Stimulated activated naive B cell treated with anti-CD40 and anti-IgM and Interleukin-4, amounts not matched to agents 10 μg/mL and 1 μg/mL and 100 μg/mL, for 72 hours (primary cell): ENCODE measurements around the gene IGSF10.
"Not testable (repeated sequence)": the region's sequence is repeated elsewhere in the genome, so short reads cannot be mapped to it uniquely, and the experiment has no call there.

Experiments used
- ATAC-seq, 2 donors: fragments of 150-1000 bp; cut with Tn5 transposase; replicated peaks; 2 replicates each; pipeline ENCODE4 v1.10.0; 2021; ENCODE audit warnings: moderate library complexity in 1 of 2
- DNase-seq: peaks from one replicate; pipeline ENCODE4 v3.0.0; 2021
- H3K27ac Mint-ChIP-seq: one replicate; pipeline ENCODE4 v1.8.0; 2022; ENCODE audit warnings: mild to moderate bottlenecking, mixed read lengths
- H3K27me3 Mint-ChIP-seq, 2 donors: one replicate each; pipeline ENCODE4 v1.8.0; 2022; ENCODE audit warnings: mixed read lengths in 2 of 2
- H3K36me3 Mint-ChIP-seq, 2 donors: one replicate each; pipeline ENCODE4 v1.8.0; 2022; ENCODE audit warnings: mixed read lengths in 2 of 2, mild to moderate bottlenecking in 1 of 2
- H3K4me1 Mint-ChIP-seq, 2 donors: one replicate each; pipeline ENCODE4 v1.8.0; 2022; ENCODE audit warnings: mixed read lengths in 2 of 2, mild to moderate bottlenecking in 1 of 2
- H3K4me3 Mint-ChIP-seq, 2 donors: one replicate each; pipeline ENCODE4 v1.8.0; 2022; ENCODE audit warnings: mild to moderate bottlenecking in 2 of 2, mixed read lengths in 2 of 2, moderate library complexity in 1 of 2
- H3K9me3 Mint-ChIP-seq, 2 donors: one replicate each; pipeline ENCODE4 v1.8.0; 2022; ENCODE audit warnings: mixed read lengths in 2 of 2, mild to moderate bottlenecking in 1 of 2

The IGSF10 gene

DNA sequence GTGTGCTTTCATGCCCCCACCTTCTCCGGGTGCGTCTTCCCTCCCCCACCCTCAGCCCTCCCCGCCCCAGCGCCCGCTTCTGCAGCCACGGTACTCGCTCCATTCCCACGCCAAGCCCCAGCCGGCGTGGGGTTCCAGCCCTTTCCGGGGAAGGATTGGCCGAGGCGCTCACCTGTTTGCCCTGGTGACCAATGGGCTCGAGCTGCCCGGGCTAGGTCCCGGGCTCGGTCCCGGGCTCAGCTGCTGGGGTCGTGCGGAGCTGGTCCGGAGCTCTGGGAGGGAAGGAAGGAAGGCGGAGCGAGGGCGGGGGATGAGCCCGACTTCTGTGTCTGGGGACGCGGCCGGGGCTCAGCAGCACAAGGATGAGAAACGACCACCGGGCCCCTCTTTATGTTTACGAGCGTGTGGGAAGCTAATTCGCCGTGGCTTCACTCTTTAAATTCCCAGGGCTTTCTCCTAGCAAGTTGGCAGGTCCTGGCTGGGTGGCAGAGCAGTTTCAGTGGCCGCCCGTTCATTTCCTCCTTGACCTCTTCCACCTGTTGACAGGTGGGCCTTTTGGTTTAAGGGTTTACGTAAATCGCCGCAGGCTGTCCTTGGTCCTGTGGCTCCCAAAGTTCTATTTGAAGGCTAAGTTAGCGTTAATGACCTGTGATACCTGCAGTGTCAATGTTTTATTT is at the start of gene IGSF10:
IGSF10 (minus strand) TSS at position 288 of the 677 bp plus-strand sequence. CDS start 2,352 bp downstream, outside the sequence.
- no peak for DNase-seq
- H3K27me3 Mint-ChIP-seq: peaks cover 16 to 23% of the 10 kb centered on the region in 2 donors
- no peaks in the 10 kb centered on the region for H3K9me3 Mint-ChIP-seq
- H3K4me1 Mint-ChIP-seq: peaks cover 4 to 15% of the 10 kb centered on the region in 2 donors
- no peak within 1 kb of the TSS for H3K27ac Mint-ChIP-seq
- H3K36me3 Mint-ChIP-seq: no peaks in the 10 kb centered on the region
- H3K4me3 Mint-ChIP-seq: peak within 1 kb of the TSS; percentile 69 to 70
- peak in 1 of 2 donors; percentile 21 for ATAC-seq

DNA sequence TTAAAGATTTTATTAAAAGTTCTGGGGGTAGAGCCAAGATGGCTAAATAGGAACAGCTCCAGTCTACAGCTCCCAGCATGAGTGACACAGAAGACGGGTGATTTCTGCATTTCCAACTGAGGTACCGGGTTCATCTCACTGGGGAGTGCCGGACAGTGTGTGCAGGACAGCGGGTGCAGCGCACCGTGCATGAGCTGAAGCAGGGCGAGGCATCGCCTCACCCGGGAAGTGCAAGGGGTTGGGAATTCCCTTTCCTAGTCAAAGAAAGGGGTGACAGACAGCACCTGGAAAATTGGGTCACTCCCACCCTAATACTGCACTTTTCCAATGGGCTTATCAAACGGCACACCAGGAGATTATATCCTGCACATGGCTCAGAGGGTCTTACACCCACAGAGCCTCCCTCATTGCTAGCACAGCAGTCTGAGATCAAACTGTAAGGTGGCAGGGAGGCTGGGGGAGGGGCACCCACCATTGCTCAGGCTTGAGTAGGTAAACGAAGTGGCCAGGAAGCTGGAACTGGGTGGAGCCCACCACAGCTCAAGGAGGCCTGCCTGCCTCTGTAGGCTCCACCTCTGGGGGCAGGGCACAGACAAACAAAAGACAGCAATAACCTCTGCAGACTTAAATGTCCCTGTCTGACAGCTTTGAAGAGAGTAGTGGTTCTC is 48.7 kb upstream of the IGSF10 start:
- peaks cover 7 to 14% of the 10 kb centered on the region in 2 donors for H3K4me1 Mint-ChIP-seq
- not testable (repeated sequence) for H3K4me3 Mint-ChIP-seq, H3K27ac Mint-ChIP-seq, H3K36me3 Mint-ChIP-seq, DNase-seq, ATAC-seq, H3K27me3 Mint-ChIP-seq, H3K9me3 Mint-ChIP-seq

DNA sequence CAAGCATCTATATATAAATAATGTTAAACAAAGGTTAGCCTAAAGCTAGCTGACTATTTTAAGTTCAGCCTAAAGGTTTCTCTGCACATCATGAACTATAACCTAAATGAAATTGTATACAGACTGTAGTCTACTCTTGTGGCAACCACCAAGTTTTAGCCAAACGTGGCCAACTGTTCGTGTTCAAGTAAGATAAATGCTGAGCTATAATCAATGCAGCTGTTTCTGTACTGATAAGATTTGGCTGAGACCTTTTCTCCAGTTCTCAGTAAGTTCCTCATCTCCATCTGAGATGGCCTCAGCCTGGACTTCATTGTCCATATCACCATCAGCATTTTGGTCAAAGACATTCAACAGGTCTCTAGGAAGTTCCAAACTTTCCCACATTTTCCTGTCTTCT is 43.7 kb upstream of the IGSF10 start:
- peaks cover 0 to 5% of the 10 kb centered on the region in 2 donors for H3K4me1 Mint-ChIP-seq
- no peak overlapping the region for H3K27ac Mint-ChIP-seq
- peaks cover 0 to 2% of the 10 kb centered on the region in 2 donors for H3K9me3 Mint-ChIP-seq
- no peaks in the 10 kb centered on the region for H3K36me3 Mint-ChIP-seq
- no peak overlapping the region for H3K4me3 Mint-ChIP-seq
- H3K27me3 Mint-ChIP-seq: peaks cover 0 to 5% of the 10 kb centered on the region in 2 donors
- ATAC-seq (no peak), DNase-seq (no peak)

- Mint-ChIP-seq H3K4me3 (no peak overlapping the region), H3K27ac (no peak overlapping the region), H3K9me3 (peaks cover 0 to 2% of the 10 kb centered on the region in 2 donors), H3K36me3 (no peaks in the 10 kb centered on the region), H3K4me1 (no peaks in the 10 kb centered on the region), H3K27me3 (no peaks in the 10 kb centered on the region)
- ATAC-seq: no peak
- no peak for DNase-seq
Observed at GRCh38 chr3:151503074-151503473, 42.2 kb upstream of the IGSF10 start.

GRCh38 chr3:151501923-151502632 is 41.2 kb upstream of the IGSF10 start:
- H3K27ac Mint-ChIP-seq: no peak overlapping the region
- H3K4me1 Mint-ChIP-seq: no peaks in the 10 kb centered on the region

GRCh38 chr3:151501171-151501922 is 40.5 kb upstream of the IGSF10 start:
- Mint-ChIP-seq H3K4me1 (no peaks in the 10 kb centered on the region), H3K36me3 (no peaks in the 10 kb centered on the region), H3K9me3 (peaks cover 0 to 4% of the 10 kb centered on the region in 2 donors), H3K4me3 (no peak overlapping the region), H3K27ac (no peak overlapping the region), H3K27me3 (no peaks in the 10 kb centered on the region)
- DNase-seq: no peak
- ATAC-seq: no peak

More at GRCh38 chr3:151501923-151502632, 41.2 kb upstream of the IGSF10 start:
- ATAC-seq (no peak), DNase-seq (no peak)
- Mint-ChIP-seq H3K9me3 (peaks cover 0 to 4% of the 10 kb centered on the region in 2 donors), H3K36me3 (no peaks in the 10 kb centered on the region), H3K4me3 (no peak overlapping the region), H3K27me3 (no peaks in the 10 kb centered on the region)

- Mint-ChIP-seq H3K27me3 (no peaks in the 10 kb centered on the region), H3K4me3 (no peak overlapping the region), H3K9me3 (peaks cover 0 to 2% of the 10 kb centered on the region in 2 donors), H3K4me1 (no peaks in the 10 kb centered on the region), H3K27ac (no peak overlapping the region), H3K36me3 (no peaks in the 10 kb centered on the region)
- no peak for DNase-seq
- ATAC-seq: no peak
Observed at GRCh38 chr3:151499168-151499567, 38.3 kb upstream of the IGSF10 start.

GRCh38 chr3:151491525-151491924 is 30.7 kb upstream of the IGSF10 start:
- no peaks in the 10 kb centered on the region for H3K36me3 Mint-ChIP-seq
- no peak overlapping the region for H3K27ac Mint-ChIP-seq
- H3K4me3 Mint-ChIP-seq: no peak overlapping the region
- DNase-seq (no peak), ATAC-seq (no peak)
- H3K9me3 Mint-ChIP-seq: peaks cover 4 to 12% of the 10 kb centered on the region in 2 donors
- no peaks in the 10 kb centered on the region for H3K27me3 Mint-ChIP-seq
- no peaks in the 10 kb centered on the region for H3K4me1 Mint-ChIP-seq

DNA sequence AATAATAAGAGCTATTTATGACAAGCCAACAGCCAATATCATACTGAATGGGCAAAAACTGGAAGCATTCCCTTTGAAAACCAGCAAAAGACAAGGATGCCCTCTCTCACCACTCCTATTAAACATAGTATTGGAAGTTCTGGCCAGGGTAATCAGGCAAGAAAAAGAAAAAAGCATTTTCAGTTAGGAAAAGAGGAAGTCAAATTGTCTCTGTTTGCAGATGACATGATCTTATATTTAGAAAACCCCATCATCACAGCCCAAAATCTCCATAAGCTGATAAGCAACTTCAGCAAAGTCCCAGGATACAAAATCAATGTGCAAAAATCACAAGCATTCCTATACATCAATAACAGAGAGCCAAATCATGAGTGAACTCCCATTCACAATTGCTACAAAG is 27.0 kb upstream of the IGSF10 start:
- DNase-seq, H3K27ac Mint-ChIP-seq, ATAC-seq: not testable (repeated sequence)

GRCh38 chr3:151483961-151484520 is 23.2 kb upstream of the IGSF10 start:
- H3K27ac Mint-ChIP-seq: no peak overlapping the region
- H3K36me3 Mint-ChIP-seq: peaks cover 8 to 9% of the 10 kb centered on the region in 2 donors
- DNase-seq (no peak), ATAC-seq (no peak)
- peaks cover 3 to 6% of the 10 kb centered on the region in 2 donors for H3K27me3 Mint-ChIP-seq
- no peaks in the 10 kb centered on the region for H3K4me1 Mint-ChIP-seq
- H3K4me3 Mint-ChIP-seq: no peak overlapping the region
- H3K9me3 Mint-ChIP-seq: peaks cover 25 to 27% of the 10 kb centered on the region in 2 donors

More for the DNA sequence above, 27.0 kb upstream of the IGSF10 start:
- H3K4me3 Mint-ChIP-seq, H3K36me3 Mint-ChIP-seq, H3K27me3 Mint-ChIP-seq, H3K4me1 Mint-ChIP-seq: not testable (repeated sequence)
- H3K9me3 Mint-ChIP-seq: peaks cover 11 to 19% of the 10 kb centered on the region in 2 donors

DNA sequence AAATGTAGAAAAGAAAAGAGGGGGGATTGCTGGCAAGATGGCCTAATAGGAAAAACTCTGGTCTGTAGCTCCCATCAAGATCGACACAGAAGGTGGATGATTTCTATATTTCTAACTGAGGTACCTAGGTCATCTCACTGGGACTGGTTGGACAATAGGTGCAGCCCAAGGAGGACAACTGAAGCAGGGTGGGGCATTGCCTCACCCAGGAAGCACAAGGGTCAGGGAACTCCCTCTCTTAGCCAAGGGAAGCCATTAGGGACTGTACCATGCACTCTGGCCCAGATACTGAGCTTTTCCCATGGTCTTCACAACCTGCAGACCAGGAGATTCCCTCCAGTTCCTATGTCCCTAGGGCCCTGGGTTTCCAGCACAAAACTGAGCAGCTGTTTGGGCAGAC is 22.6 kb upstream of the IGSF10 start:
- Mint-ChIP-seq H3K9me3 (peaks cover 22 to 23% of the 10 kb centered on the region in 2 donors), H3K36me3 (peaks cover 8 to 9% of the 10 kb centered on the region in 2 donors), H3K4me3 (no peak overlapping the region), H3K27ac (no peak overlapping the region), H3K4me1 (no peaks in the 10 kb centered on the region), H3K27me3 (peaks cover 3 to 6% of the 10 kb centered on the region in 2 donors)
- ATAC-seq (no peak), DNase-seq (no peak)

DNA sequence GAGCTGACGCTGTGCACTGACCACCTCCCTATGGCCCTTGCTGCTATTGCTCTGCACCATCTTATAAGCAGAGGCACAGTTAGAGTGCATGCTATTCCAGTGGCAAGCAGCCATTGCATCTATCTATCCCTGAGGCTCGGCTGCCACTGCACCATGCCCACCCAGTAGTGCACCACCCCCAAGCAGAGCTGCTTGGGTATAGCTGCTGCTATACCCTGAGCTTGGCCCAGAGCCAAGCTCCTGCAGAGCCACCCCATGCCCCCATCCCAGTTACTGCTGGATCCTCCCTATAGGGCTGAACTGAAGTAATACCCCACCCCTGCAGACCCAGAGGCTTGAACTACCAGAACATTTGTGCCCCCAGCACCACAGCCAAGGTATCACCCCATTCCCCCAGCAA is 19.6 kb upstream of the IGSF10 start:
- Mint-ChIP-seq H3K36me3 (peaks cover 8 to 9% of the 10 kb centered on the region in 2 donors), H3K27ac (no peak overlapping the region), H3K27me3 (peaks cover 3 to 6% of the 10 kb centered on the region in 2 donors), H3K4me3 (no peak overlapping the region), H3K4me1 (no peaks in the 10 kb centered on the region), H3K9me3 (peaks cover 18 to 23% of the 10 kb centered on the region in 2 donors)
- DNase-seq: no peak
- no peak for ATAC-seq

GRCh38 chr3:151479452-151479851 is 18.6 kb upstream of the IGSF10 start:
- H3K4me1 Mint-ChIP-seq: no peaks in the 10 kb centered on the region
- DNase-seq (no peak), ATAC-seq (no peak)
- H3K36me3 Mint-ChIP-seq: peaks cover 3 to 9% of the 10 kb centered on the region in 2 donors
- H3K4me3 Mint-ChIP-seq: no peak overlapping the region
- peaks cover 0 to 3% of the 10 kb centered on the region in 2 donors for H3K27me3 Mint-ChIP-seq
- H3K9me3 Mint-ChIP-seq: peaks cover 12 to 17% of the 10 kb centered on the region in 2 donors
- no peak overlapping the region for H3K27ac Mint-ChIP-seq

- Mint-ChIP-seq H3K36me3 (peaks cover 3 to 9% of the 10 kb centered on the region in 2 donors), H3K27me3 (peaks cover 0 to 3% of the 10 kb centered on the region in 2 donors), H3K4me3 (no peak overlapping the region), H3K9me3 (peaks cover 12 to 17% of the 10 kb centered on the region in 2 donors), H3K4me1 (no peaks in the 10 kb centered on the region), H3K27ac (no peak overlapping the region)
- DNase-seq (no peak), ATAC-seq (no peak)
Observed at GRCh38 chr3:151478335-151478697, 17.5 kb upstream of the IGSF10 start.
